Prostate gland (tissue), 2 donors: Measurements from ENCODE around the gene XPNPEP2. TPM values are rescaled to one million over a fixed set of nuclear protein-coding genes. Genes with fewer than 3 reads are reported as not detected.

Experiments used
- DNase-seq: peaks from one replicate; pipeline ENCODE4 v3.0.0-alpha.2; 2019; ENCODE audit warnings: low spot score
- H3K27ac ChIP-seq, 2 donors: fragments of 200-600 bp; sonication (generic); 2 replicates each; pipeline ENCODE4 v1.5.1; 2017 to 2019
- H3K27me3 ChIP-seq: fragments of 200-600 bp; sonication (generic); replicated peaks from 2 replicates; pipeline ENCODE4 v1.5.1; 2019; ENCODE audit not compliant: insufficient read depth
- H3K36me3 ChIP-seq, 2 donors: fragments of 200-600 bp; sonication (generic); 1 replicate in 1 of 2; 2 replicates in 1 of 2; pipeline versions ENCODE4 v1.5.1 to v1.8.1; 2017 to 2019
- H3K4me1 ChIP-seq: fragments of 200-600 bp; sonication (generic); replicated peaks from 2 replicates; pipeline ENCODE4 v1.5.1; 2019
- H3K4me3 ChIP-seq, 2 donors: fragments of 200-600 bp; sonication (generic); 2 replicates each; pipeline ENCODE4 v1.5.1; 2017 to 2019
- H3K9me3 ChIP-seq: fragments of 200-600 bp; sonication (generic); 2 replicates; pipeline ENCODE4 v1.5.1; 2017
- POLR2A ChIP-seq: fragments of 450-650 bp; IDR thresholded peaks from one replicate; pipeline ENCODE4 v1.6.1; 2016; ENCODE audit warnings: antibody characterized with exemption, mild to moderate bottlenecking
- POLR2AphosphoS5 ChIP-seq: sonication (generic); formaldehyde crosslinking; IDR thresholded peaks from one replicate; pipeline ENCODE4 v1.6.1; 2017; ENCODE audit warnings: antibody characterized with exemption
- WGBS: methylation state at CpG from one replicate; pipeline ENCODE4 v1.1.5; 2018; 5-methylcytosine and 5-hydroxymethylcytosine counted together
- intact Hi-C: fragments of 100-400 bp; cut with DNase I; formaldehyde crosslinking; loops from one replicate; pipeline ENCODE4 v1.14.2; 2022
- total RNA-seq, 2 donors: library from RNA; depleted of rRNA; stranded (reverse); fragments of >200 nt; gene quantifications; one replicate each; pipeline ENCODE4 v1.1.0, GENCODE V29; 2016
- TF ChIP-seq, protein P1 (sequence below), 4 experiments: fragments of 200-600 bp in 2 of 4; fragments of 450-650 bp in 2 of 4; sonication (generic) in 2 of 4; IDR thresholded peaks; 1 replicate in 3 of 4; 2 replicates in 1 of 4; pipeline ENCODE4 v1.5.1; 2016 to 2019; ENCODE audit warnings: antibody characterized with exemption in 4 of 4, mild to moderate bottlenecking in 2 of 4, moderate library complexity in 2 of 4

XPNPEP2 gene
- total RNA-seq, 2 donors from 2014 or later, result 0.14 TPM; not detected in 1

GRCh38 chrX:129781134-129781672 is 42.4 kb downstream of the XPNPEP2 start:
- Histone ChIP-seq H3K27me3 (no peaks in the 10 kb centered on the region), H3K9me3 (no peaks in the 10 kb centered on the region), H3K36me3 (no peaks in the 10 kb centered on the region), H3K4me3 (no peak overlapping the region), H3K27ac (no peak overlapping the region), H3K4me1 (no peaks in the 10 kb centered on the region)
- TF ChIP-seq POLR2AphosphoS5 (no peak), POLR2A (no peak)
- TF ChIP-seq, protein P1, sequence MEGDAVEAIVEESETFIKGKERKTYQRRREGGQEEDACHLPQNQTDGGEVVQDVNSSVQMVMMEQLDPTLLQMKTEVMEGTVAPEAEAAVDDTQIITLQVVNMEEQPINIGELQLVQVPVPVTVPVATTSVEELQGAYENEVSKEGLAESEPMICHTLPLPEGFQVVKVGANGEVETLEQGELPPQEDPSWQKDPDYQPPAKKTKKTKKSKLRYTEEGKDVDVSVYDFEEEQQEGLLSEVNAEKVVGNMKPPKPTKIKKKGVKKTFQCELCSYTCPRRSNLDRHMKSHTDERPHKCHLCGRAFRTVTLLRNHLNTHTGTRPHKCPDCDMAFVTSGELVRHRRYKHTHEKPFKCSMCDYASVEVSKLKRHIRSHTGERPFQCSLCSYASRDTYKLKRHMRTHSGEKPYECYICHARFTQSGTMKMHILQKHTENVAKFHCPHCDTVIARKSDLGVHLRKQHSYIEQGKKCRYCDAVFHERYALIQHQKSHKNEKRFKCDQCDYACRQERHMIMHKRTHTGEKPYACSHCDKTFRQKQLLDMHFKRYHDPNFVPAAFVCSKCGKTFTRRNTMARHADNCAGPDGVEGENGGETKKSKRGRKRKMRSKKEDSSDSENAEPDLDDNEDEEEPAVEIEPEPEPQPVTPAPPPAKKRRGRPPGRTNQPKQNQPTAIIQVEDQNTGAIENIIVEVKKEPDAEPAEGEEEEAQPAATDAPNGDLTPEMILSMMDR (IDR thresholded peaks at IDR 0.05), result no peak
- 65% methylated on average over 8 of the region's 8 CpGs for WGBS
- DNase-seq, result no peak
- intact Hi-C loops, result no loop called here

GRCh38 chrX:129781680-129782495 is 43.1 kb downstream of the XPNPEP2 start:
- intact Hi-C loops, result no loop called here
- DNase-seq, result no peak
- Histone ChIP-seq H3K27me3 (no peaks in the 10 kb centered on the region), H3K36me3 (no peaks in the 10 kb centered on the region), H3K27ac (no peak overlapping the region), H3K4me3 (no peak overlapping the region), H3K4me1 (no peaks in the 10 kb centered on the region), H3K9me3 (no peaks in the 10 kb centered on the region)
- TF ChIP-seq POLR2AphosphoS5 (no peak), POLR2A (no peak)
- TF ChIP-seq, protein P1 (IDR thresholded peaks at IDR 0.05), result no peak
- 88% methylated on average over 8 of the region's 10 CpGs for WGBS

- Histone ChIP-seq H3K27me3 (no peaks in the 10 kb centered on the region), H3K4me3 (no peak overlapping the region), H3K4me1 (no peaks in the 10 kb centered on the region), H3K9me3 (no peaks in the 10 kb centered on the region), H3K36me3 (no peaks in the 10 kb centered on the region), H3K27ac (no peak overlapping the region)
- no peak for TF ChIP-seq POLR2A
- TF ChIP-seq, protein P1 (IDR thresholded peaks at IDR 0.05), result no peak
- no peak for TF ChIP-seq POLR2AphosphoS5
- intact Hi-C loops, result no loop called here
- WGBS, result 86% methylated on average over 4 of the region's 4 CpGs
- no peak for DNase-seq
Observed at GRCh38 chrX:129782706-129783105, 43.9 kb downstream of the XPNPEP2 start.

- intact Hi-C loops, result no loop called here
- no peaks in the 10 kb centered on the region for H3K4me1 ChIP-seq
- no peaks in the 10 kb centered on the region for H3K36me3 ChIP-seq
- H3K9me3 ChIP-seq, result no peaks in the 10 kb centered on the region
- H3K27ac ChIP-seq, result no peak overlapping the region
- H3K27me3 ChIP-seq, result no peaks in the 10 kb centered on the region
- 92% methylated on average over 9 of the region's 11 CpGs for WGBS
- H3K4me3 ChIP-seq, result no peak overlapping the region
- DNase-seq, result no peak
- TF ChIP-seq POLR2AphosphoS5 (no peak), POLR2A (no peak)
- TF ChIP-seq, protein P1 (IDR thresholded peaks at IDR 0.05), result no peak
Observed at GRCh38 chrX:129783291-129783713, 44.5 kb downstream of the XPNPEP2 start.

DNA sequence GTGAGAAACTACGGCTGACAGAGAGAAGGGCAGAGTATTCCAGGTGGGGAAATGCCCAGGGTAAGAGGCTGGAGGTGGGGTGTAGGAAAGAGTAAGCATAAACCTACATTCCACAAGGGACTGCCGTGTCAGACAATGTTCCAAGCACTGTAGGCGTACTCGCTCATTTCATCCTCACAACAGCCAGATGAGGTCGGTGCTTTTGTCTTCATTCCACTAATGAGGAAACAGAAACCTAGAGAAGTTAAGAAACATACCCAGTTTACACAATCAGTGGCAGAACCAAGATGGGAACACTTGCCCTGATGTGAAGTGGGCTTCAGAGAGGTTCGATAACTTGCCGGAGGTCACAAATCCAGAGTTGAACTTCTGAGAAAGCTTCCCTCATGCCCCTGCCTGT is 45.6 kb downstream of the XPNPEP2 start:
- H3K36me3 ChIP-seq, result no peaks in the 10 kb centered on the region
- WGBS, result 68% methylated on average over 7 of the region's 7 CpGs
- no peak overlapping the region for H3K27ac ChIP-seq
- TF ChIP-seq, protein P1 (IDR thresholded peaks at IDR 0.05), result no peak
- TF ChIP-seq POLR2AphosphoS5, result no peak
- TF ChIP-seq POLR2A, result no peak
- no peak overlapping the region for H3K4me3 ChIP-seq
- intact Hi-C loops, result no loop called here
- no peaks in the 10 kb centered on the region for H3K27me3 ChIP-seq
- no peaks in the 10 kb centered on the region for H3K4me1 ChIP-seq
- H3K9me3 ChIP-seq, result no peaks in the 10 kb centered on the region
- DNase-seq, result no peak
